ENCODE measurements around the gene KCTD7. TPM values are rescaled to one million over a fixed set of nuclear protein-coding genes. Genes with fewer than 3 reads are reported as not detected.
A peak's percentile ranks its signal among the peaks of the same experiment; 100 is the strongest.

The KCTD7 gene
- total RNA-seq, 4 donors from 2014 or later, result 5.2 to 22.8 (median 14.0) TPM

- no peak for TF ChIP-seq POLR2A (IDR thresholded peaks at IDR 0.05)
- no peak for TF ChIP-seq CTCF (IDR thresholded peaks at IDR 0.05)
- TF ChIP-seq POLR2AphosphoS5 (IDR thresholded peaks at IDR 0.05), result peak; percentile 88 to 96 (median 92)
- TF ChIP-seq EP300 (IDR thresholded peaks at IDR 0.05; ENCODE audit: low read depth), result peak; percentile 98
- H3K27me3 ChIP-seq, result no peaks in the 10 kb centered on the region
- intact Hi-C loops (cut with DNase I; ENCODE audit: low total_unique reads) (no loop called here), in situ Hi-C loops (cut with MboI; ENCODE audit: low pct_ligation_motif_present in 1 of 4, low pct_unique_long_range_greater_than_20kb in 1 of 4, low sequenced_read_pairs in 3 of 4) (no loop called here)
- peak overlapping the region in 1 of 4 donors; percentile 78 for H3K4me3 ChIP-seq
- H3K27ac ChIP-seq, result peak overlapping the region; percentile 94 to 98 (median 96)
- no peaks in the 10 kb centered on the region for H3K9me3 ChIP-seq
- no peaks in the 10 kb centered on the region for H3K36me3 ChIP-seq
- no peak for DNase-seq
- 15 to 27% methylated on average over 6 to 10 of the region's 10 CpGs for WGBS, 2 donors (ENCODE audit: low coverage in 1 of 2)
- H3K4me1 ChIP-seq, result peaks cover 3 to 37% (median 11%) of the 10 kb centered on the region in 4 donors
Measured at GRCh38 chr7:66627151-66627681, 1.5 kb upstream of the KCTD7 start.

- in situ Hi-C loops (cut with MboI; ENCODE audit: low pct_ligation_motif_present in 1 of 4, low pct_unique_long_range_greater_than_20kb in 1 of 4, low sequenced_read_pairs in 3 of 4), result no loop called here
- Histone ChIP-seq H3K9me3 (no peaks in the 10 kb centered on the region), H3K27me3 (no peaks in the 10 kb centered on the region), H3K4me1 (peaks cover 3 to 39% (median 11%) of the 10 kb centered on the region in 4 donors), H3K4me3 (peak overlapping the region; percentile 69 to 90 (median 78)), H3K36me3 (no peaks in the 10 kb centered on the region), H3K27ac (peak overlapping the region; percentile 94 to 98 (median 96))
- no peak for DNase-seq
- WGBS, 2 donors (ENCODE audit: low coverage in 1 of 2), result 0% methylated on average over 18 of the region's 18 CpGs; no CpG with 5 or more reads in 1 of the 2 donors
- intact Hi-C loops (cut with DNase I; ENCODE audit: low total_unique reads), result no loop called here
- TF ChIP-seq EP300 (IDR thresholded peaks at IDR 0.05; ENCODE audit: low read depth) (no peak), POLR2A (IDR thresholded peaks at IDR 0.05) (no peak), CTCF (IDR thresholded peaks at IDR 0.05) (no peak), POLR2AphosphoS5 (IDR thresholded peaks at IDR 0.05) (no peak)
Measured at GRCh38 chr7:66627881-66628360, 760 bp upstream of the KCTD7 start.

- intact Hi-C loops (cut with DNase I; ENCODE audit: low total_unique reads), result no loop called here
- Histone ChIP-seq H3K27me3 (no peaks in the 10 kb centered on the region), H3K4me3 (peak overlapping the region; percentile 71 to 90 (median 76)), H3K4me1 (peaks cover 3 to 39% (median 11%) of the 10 kb centered on the region in 4 donors), H3K36me3 (peaks cover 0 to 5% (median 0%) of the 10 kb centered on the region in 4 donors), H3K27ac (peak overlapping the region; percentile 94 to 98 (median 96)), H3K9me3 (no peaks in the 10 kb centered on the region)
- in situ Hi-C loops (cut with MboI; ENCODE audit: low pct_ligation_motif_present in 1 of 4, low pct_unique_long_range_greater_than_20kb in 1 of 4, low sequenced_read_pairs in 3 of 4), result no loop called here
- TF ChIP-seq EP300 (IDR thresholded peaks at IDR 0.05; ENCODE audit: low read depth) (no peak), POLR2AphosphoS5 (IDR thresholded peaks at IDR 0.05) (no peak), POLR2A (IDR thresholded peaks at IDR 0.05) (no peak), CTCF (IDR thresholded peaks at IDR 0.05) (no peak)
- peak; percentile 26 for DNase-seq
- WGBS, 2 donors (ENCODE audit: low coverage in 1 of 2), result 37 to 49% methylated on average over 7 to 14 of the region's 35 CpGs
Measured at GRCh38 chr7:66629222-66630062, 761 bp downstream of the KCTD7 start.

GRCh38 chr7:66630531-66630930 lies 1.9 kb downstream of the KCTD7 start:
- intact Hi-C loops (cut with DNase I; ENCODE audit: low total_unique reads) (no loop called here), in situ Hi-C loops (cut with MboI; ENCODE audit: low pct_ligation_motif_present in 1 of 4, low pct_unique_long_range_greater_than_20kb in 1 of 4, low sequenced_read_pairs in 3 of 4) (no loop called here)
- no peak for TF ChIP-seq POLR2A (IDR thresholded peaks at IDR 0.05)
- TF ChIP-seq EP300 (IDR thresholded peaks at IDR 0.05; ENCODE audit: low read depth), result no peak
- no peak for TF ChIP-seq CTCF (IDR thresholded peaks at IDR 0.05)
- no peak for TF ChIP-seq POLR2AphosphoS5 (IDR thresholded peaks at IDR 0.05)
- Histone ChIP-seq H3K27ac (peak overlapping the region in 2 of 4 donors; percentile 97 to 98), H3K4me1 (peaks cover 3 to 39% (median 11%) of the 10 kb centered on the region in 4 donors), H3K9me3 (no peaks in the 10 kb centered on the region), H3K27me3 (no peaks in the 10 kb centered on the region), H3K4me3 (no peak overlapping the region), H3K36me3 (peaks cover 0 to 5% (median 0%) of the 10 kb centered on the region in 4 donors)
- WGBS, 2 donors (ENCODE audit: low coverage in 1 of 2), result 100% methylated on average over 1 of the region's 1 CpG; no CpG with 5 or more reads in 1 of the 2 donors
- DNase-seq, result no peak

Measured in transverse colon (tissue), 4 donors.